Measurements from ENCODE around the gene URB1.

URB1 gene

GRCh38 chr21:32301596-32301995, 91.2 kb downstream of the URB1 start:
- no peak for DNase-seq (ENCODE audit: insufficient read length, low spot score)
- no peak for FAIRE-seq
- no peak for TF ChIP-seq CTCF (IDR thresholded peaks at IDR 0.05; ENCODE audit: insufficient read depth, missing control alignments)

- DNase-seq (ENCODE audit: insufficient read length, low spot score) (no peak), FAIRE-seq (no peak)
- TF ChIP-seq CTCF (IDR thresholded peaks at IDR 0.05; ENCODE audit: insufficient read depth, missing control alignments) = no peak
Measured at GRCh38 chr21:32300117-32300681, 92.6 kb downstream of the URB1 start.

GRCh38 chr21:32299695-32300094, 93.1 kb downstream of the URB1 start:
- no peak for DNase-seq (ENCODE audit: insufficient read length, low spot score)
- TF ChIP-seq CTCF (IDR thresholded peaks at IDR 0.05; ENCODE audit: insufficient read depth, missing control alignments) = no peak
- FAIRE-seq = no peak

GRCh38 chr21:32298658-32299081, 94.1 kb downstream of the URB1 start, which contains the start of gene MRAP:
Gene MRAP (plus strand): TSS chr21:32298855. CDS start chr21:32298972, 117 bp downstream.
- no peak for DNase-seq (ENCODE audit: insufficient read length, low spot score)
- TF ChIP-seq CTCF (IDR thresholded peaks at IDR 0.05; ENCODE audit: insufficient read depth, missing control alignments) = no peak
- no peak for FAIRE-seq

GRCh38 chr21:32298148-32298559, 94.7 kb downstream of the URB1 start:
- TF ChIP-seq CTCF (IDR thresholded peaks at IDR 0.05; ENCODE audit: insufficient read depth, missing control alignments) = no peak
- no peak for FAIRE-seq
- DNase-seq (ENCODE audit: insufficient read length, low spot score) = no peak

GRCh38 chr21:32297449-32297848, 95.4 kb downstream of the URB1 start:
- TF ChIP-seq CTCF (IDR thresholded peaks at IDR 0.05; ENCODE audit: insufficient read depth, missing control alignments) = no peak
- FAIRE-seq (no peak), DNase-seq (ENCODE audit: insufficient read length, low spot score) (no peak)

- no peak for DNase-seq (ENCODE audit: insufficient read length, low spot score)
- FAIRE-seq = no peak
- TF ChIP-seq CTCF (IDR thresholded peaks at IDR 0.05; ENCODE audit: insufficient read depth, missing control alignments) = no peak
Measured at GRCh38 chr21:32285476-32285875, 107.3 kb downstream of the URB1 start.
